ENCODE data around the gene C1QTNF4.
"Not testable (repeated sequence)": the region's sequence is repeated elsewhere in the genome, so short reads cannot be mapped to it uniquely, and the experiment has no call there.

Gene C1QTNF4

DNA sequence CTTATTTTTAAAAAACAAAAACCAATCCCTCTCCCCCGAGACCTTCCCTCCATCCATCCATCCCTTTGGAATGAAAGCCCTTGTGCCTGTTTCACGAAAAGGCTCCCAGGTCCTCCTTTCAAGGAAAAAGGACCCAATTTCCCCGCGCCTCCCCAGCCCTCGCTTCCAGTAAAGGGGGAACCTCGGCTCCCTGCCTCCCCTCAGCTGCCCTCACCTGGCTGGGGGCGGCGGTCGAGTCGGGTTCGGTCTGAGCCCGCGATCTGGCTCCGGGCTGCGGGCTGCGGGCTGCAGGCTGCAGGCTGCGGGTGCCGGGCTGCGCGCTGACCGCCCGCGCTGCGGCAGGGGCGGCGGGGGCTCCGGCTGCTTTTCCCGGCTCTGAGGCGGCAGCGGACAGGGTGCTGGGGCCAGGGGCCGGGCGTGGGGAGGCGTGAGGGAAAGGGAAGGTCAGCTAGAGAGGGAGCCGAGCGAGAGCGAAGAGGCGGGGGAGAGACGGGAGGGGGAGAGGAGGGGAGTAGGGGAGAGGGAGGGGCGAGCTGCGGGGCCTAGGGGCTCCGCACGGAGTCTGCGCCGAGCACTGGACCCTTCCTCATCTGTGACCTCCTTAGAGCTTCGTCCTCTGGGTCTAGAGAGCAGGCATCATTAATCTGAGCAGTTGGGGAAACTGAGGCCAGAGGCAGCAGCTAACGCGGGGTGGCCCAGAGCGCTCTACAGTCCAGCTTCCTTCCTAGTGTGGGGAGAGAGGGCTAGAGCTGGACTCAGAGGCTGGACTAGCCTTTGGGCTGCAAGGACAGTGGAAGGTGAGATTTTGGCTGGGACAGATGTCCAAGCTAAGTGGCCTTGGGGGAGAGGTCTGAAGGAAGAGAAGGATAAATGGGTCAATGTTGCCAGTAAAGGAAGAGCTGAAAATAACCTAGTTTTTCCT lies at the start of gene C1QTNF4:
Gene C1QTNF4 (minus strand): TSS at position 478 of the 922 bp plus-strand sequence. CDS start 3,601 bp downstream, outside the sequence.
- H3K4me3 ChIP-seq (ENCODE audit: low read depth, low read length), result peak within 1 kb of the TSS; percentile 38

DNA sequence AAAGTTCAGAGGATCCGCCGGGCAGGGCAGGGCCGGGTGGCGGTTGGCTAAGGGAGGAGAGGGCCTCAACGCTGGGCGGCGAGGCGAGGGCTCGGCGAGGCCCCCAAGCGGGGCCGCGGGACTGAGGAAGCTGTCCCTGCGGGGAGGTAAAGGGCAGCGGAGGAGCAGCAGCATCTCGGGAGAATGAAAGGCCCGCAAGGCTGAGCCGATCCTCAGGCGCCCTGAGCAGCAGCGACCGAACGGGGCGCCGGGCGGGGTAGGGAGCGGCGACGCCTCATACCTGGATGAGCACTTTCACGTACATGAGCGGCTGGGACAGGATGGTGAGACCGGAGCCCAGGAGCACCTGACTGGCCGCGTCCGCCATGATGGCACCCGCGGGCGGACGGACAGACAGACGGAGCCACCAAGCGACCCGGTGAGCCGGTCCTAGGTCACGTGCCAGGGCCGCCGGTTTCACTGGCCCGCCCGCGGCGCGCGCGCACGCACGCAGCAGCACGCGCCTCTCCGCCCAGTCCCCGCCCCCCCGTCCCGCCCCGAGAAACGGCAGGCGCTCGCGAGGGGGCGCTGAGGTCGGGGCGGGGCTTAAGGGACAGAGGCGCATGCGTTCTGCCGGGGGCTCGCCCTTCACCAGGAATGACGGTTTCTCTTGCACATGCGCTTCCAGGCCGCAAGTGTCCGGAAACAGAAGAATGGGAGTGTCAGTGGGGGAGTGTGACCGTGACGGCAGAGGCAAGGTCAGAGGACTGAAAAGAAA lies 48.1 kb upstream of the C1QTNF4 start, which contains the start of gene MTCH2:
Gene MTCH2 (minus strand): TSS at position 461 of the 757 bp plus-strand sequence. CDS start 94 bp downstream, at position 367.
- peak; percentile 88 for DNase-seq (ENCODE audit: low read depth)
- H3K4me3 ChIP-seq (ENCODE audit: low read depth, low read length), result peak within 1 kb of the TSS; percentile 91

More for the DNA sequence above, at the start of gene C1QTNF4:
- DNase-seq (ENCODE audit: low read depth), result no peak

- H3K4me3 ChIP-seq (ENCODE audit: low read depth, low read length), result peak overlapping the region; percentile 91
- no peak for DNase-seq (ENCODE audit: low read depth)
These were observed 47.4 kb upstream of the C1QTNF4 start for GRCh38 chr11:47641600-47642098.

DNA sequence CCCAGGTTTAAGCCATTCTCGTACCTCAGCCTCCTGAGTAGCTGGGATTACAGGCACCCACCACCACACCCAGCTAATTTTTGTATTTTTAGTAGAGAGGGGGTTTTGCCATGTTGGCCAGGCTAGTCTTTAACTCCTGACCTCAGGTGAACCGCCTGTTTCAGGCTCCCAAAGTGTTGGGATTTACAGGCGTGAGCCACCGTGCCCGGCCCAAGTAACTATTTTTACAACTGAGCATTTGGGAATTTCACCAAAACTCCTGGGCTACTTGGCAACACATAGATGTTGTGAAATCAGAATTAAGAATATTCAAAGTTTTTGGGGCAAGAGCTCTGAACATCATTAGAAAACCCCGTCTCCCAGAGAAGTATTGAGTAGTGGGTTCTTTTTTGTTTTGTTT lies 46.3 kb upstream of the C1QTNF4 start:
- not testable (repeated sequence) for H3K4me3 ChIP-seq (ENCODE audit: low read depth, low read length)

GRCh38 chr11:47636331-47636730 lies 42.1 kb upstream of the C1QTNF4 start:
- DNase-seq (ENCODE audit: low read depth), result not testable (repeated sequence)

More for the DNA sequence above, 46.3 kb upstream of the C1QTNF4 start:
- not testable (repeated sequence) for DNase-seq (ENCODE audit: low read depth)

DNA sequence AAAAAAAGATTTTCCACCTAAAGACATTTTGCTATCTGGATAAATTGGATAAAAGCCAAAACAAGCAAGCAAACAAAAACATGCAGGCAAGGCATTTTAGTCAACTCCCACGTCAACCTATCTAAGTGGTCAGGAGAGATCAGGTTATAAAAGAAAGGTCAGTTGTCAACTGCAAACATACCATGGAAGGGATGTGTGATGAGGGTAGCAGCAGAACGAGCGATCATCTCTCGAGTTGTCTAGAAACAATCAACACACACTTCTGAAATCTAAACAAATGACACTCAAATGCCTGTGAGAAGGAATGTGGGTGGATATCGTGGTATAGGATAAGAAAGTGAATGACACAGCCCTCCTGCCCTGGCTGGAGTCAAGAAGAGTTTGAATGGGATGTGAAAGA lies 37.3 kb upstream of the C1QTNF4 start:
- no peak for DNase-seq (ENCODE audit: low read depth)
- no peak overlapping the region for H3K4me3 ChIP-seq (ENCODE audit: low read depth, low read length)

More at GRCh38 chr11:47636331-47636730, 42.1 kb upstream of the C1QTNF4 start:
- H3K4me3 ChIP-seq (ENCODE audit: low read depth, low read length), result not testable (repeated sequence)

DNA sequence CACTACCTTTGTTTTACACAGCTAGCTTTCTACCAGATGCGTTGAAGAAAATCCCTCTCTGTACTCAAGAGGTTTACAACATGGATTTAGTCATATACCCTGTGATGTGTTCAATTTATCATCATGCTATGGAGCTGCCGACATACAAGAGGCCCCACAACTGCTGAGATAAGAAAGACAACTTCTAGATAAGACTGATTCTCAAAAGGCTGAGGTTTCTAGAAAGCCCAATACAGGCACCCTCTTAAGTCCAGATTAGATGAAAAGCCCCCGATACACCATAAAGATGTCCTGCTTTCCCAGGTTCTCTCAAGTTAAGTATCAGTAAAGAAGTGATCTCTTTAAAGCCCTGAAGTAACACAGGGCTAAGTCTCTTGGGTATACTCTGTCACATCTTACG lies 33.8 kb upstream of the C1QTNF4 start:
- DNase-seq (ENCODE audit: low read depth), result no peak
- H3K4me3 ChIP-seq (ENCODE audit: low read depth, low read length), result no peak overlapping the region

DNA sequence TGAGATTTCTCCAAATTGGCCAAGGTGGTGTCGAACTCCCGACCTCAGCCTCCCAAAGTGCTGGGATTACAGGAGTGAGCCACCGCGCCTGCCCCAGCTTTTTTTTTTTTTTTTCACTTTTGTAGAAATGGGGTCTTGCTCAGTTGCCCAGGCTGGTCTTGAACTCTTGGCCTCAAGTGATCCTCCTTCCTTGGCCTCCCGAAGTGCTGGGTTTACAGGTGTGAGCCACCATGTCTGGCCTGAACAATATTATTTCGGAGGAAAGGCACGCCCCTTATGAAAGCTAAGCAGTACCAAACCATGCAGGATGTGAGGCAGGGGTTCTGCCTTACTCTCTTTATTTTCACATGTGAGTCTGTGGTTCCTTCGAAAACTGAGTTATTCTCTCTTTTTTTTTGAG lies 32.0 kb upstream of the C1QTNF4 start:
- DNase-seq (ENCODE audit: low read depth), result no peak

DNA sequence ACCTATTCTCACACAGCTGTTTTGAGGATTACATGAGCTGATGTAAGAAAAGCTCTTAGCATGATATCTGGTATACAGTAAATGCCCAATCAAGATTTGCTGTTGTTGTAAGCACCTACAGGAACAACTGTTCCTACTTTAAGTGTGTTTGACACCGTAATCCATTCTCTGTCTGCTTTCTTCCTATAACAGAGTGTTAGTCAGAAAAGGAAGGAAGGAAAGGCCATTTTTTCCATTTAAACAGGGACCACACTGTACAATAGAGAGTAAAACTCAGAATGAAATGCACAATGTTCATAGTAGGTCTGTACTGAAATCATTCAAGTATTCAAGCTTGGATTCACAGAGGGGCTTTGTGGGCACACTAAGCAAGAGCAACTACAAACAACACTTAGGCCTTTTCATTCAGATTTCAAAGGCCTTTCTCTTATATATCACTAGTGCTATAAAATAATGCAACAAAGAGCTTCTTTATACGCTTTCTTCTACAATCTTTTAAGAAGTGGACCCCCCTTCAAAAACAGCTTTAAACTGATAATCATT lies 26.7 kb upstream of the C1QTNF4 start:
- no peak overlapping the region for H3K4me3 ChIP-seq (ENCODE audit: low read depth, low read length)
- DNase-seq (ENCODE audit: low read depth), result no peak

More for the DNA sequence above, 32.0 kb upstream of the C1QTNF4 start:
- no peak overlapping the region for H3K4me3 ChIP-seq (ENCODE audit: low read depth, low read length)

DNA sequence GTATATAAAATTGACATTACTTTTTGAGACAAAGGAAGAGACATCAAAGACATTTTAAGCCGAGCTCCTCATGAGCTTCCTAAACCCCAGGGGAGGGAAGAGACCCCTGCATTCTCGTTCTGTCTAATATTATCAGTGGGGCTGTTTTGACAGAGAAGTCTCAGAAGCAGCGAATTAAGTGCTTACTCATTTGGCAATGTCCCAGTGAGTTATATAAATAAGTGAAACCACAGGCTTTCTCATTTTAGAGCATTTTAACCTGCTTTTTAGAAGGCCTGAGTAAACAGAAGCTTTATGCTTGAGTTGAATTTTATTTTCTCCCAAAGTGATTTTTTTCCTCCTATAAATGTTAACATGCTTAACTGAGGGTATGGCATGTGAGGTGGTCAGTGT lies 23.2 kb upstream of the C1QTNF4 start:
- no peak overlapping the region for H3K4me3 ChIP-seq (ENCODE audit: low read depth, low read length)
- peak; percentile 28 for DNase-seq (ENCODE audit: low read depth)

GRCh38 chr11:47616726-47617416 lies 22.7 kb upstream of the C1QTNF4 start:
- no peak overlapping the region for H3K4me3 ChIP-seq (ENCODE audit: low read depth, low read length)
- DNase-seq (ENCODE audit: low read depth), result peak; percentile 38

- DNase-seq (ENCODE audit: low read depth), result no peak
- no peak overlapping the region for H3K4me3 ChIP-seq (ENCODE audit: low read depth, low read length)
These were observed 21.0 kb upstream of the C1QTNF4 start for GRCh38 chr11:47615249-47615648.

DNA sequence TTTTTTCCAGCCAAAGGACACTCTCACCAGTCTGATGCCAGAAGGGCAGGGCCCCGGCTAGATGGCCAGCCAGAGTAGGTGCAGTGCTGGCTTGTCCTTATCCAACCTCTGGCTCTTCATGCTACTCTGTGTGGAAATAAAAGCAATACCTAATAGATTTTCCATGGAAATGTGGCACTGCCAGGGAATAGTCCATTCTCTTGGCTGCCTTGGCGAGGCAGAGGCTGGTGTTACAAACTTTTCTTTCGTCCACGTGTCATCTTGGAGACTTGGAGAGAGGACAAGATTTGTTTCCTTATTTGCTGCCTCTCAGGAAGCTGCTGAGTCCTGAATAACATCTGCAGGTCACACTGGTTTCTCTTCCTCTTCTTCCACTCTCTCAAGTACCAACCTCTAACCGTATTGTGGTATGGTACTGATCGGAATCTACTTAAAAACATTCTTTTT lies 17.2 kb upstream of the C1QTNF4 start:
- DNase-seq (ENCODE audit: low read depth), result no peak
- H3K4me3 ChIP-seq (ENCODE audit: low read depth, low read length), result no peak overlapping the region

GRCh38 chr11:47609675-47610074 lies 15.5 kb upstream of the C1QTNF4 start:
- no peak for DNase-seq (ENCODE audit: low read depth)

GRCh38 chr11:47607380-47607779 lies 13.2 kb upstream of the C1QTNF4 start:
- H3K4me3 ChIP-seq (ENCODE audit: low read depth, low read length), result no peak overlapping the region
- DNase-seq (ENCODE audit: low read depth), result peak; percentile 96

More at GRCh38 chr11:47609675-47610074, 15.5 kb upstream of the C1QTNF4 start:
- H3K4me3 ChIP-seq (ENCODE audit: low read depth, low read length), result no peak overlapping the region

GRCh38 chr11:47606731-47607130 lies 12.5 kb upstream of the C1QTNF4 start:
- no peak overlapping the region for H3K4me3 ChIP-seq (ENCODE audit: low read depth, low read length)
- peak; percentile 31 for DNase-seq (ENCODE audit: low read depth)

DNA sequence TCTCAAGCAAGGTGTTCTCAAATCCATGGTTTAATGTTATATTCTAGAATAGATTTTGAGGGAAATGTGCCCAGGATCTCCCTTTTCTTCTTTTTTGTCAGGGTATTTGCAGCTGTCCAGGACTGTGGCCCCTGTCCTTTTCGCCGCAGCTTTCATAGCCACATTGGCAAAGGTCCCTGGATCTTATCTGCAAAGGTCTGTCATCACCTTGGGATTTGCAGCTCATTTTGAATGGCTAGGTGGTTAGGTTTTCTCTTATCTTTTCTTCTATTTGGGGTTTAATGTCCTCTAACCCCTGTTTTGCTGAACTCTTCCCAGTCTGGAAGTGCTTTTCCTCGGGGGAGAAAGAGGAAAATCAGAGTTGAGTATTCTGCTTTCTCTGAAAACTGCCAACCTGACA lies 11.7 kb upstream of the C1QTNF4 start:
- no peak overlapping the region for H3K4me3 ChIP-seq (ENCODE audit: low read depth, low read length)
- DNase-seq (ENCODE audit: low read depth), result no peak

- DNase-seq (ENCODE audit: low read depth), result no peak
- no peak overlapping the region for H3K4me3 ChIP-seq (ENCODE audit: low read depth, low read length)
These were observed 9.1 kb upstream of the C1QTNF4 start for GRCh38 chr11:47603295-47603694.

- no peak overlapping the region for H3K4me3 ChIP-seq (ENCODE audit: low read depth, low read length)
- DNase-seq (ENCODE audit: low read depth), result no peak
These were observed 5.7 kb upstream of the C1QTNF4 start for GRCh38 chr11:47599902-47600301.
